Muscle layer of duodenum (tissue), 2 donors: ENCODE results near the gene HLA-DMA.
A peak's percentile ranks its signal among the peaks of the same experiment; 100 is the strongest.

Experiments
- H3K27ac ChIP-seq: one replicate; pipeline ENCODE4 v1.7.0; 2013; ENCODE audit warnings: mild to moderate bottlenecking, low read length
- H3K27me3 ChIP-seq: one replicate; pipeline ENCODE4 v1.7.0; 2013; ENCODE audit warnings: low read depth, mild to moderate bottlenecking, control low read depth, low read length
- H3K36me3 ChIP-seq, 2 donors: one replicate each; pipeline ENCODE4 v1.7.0; 2013; ENCODE audit warnings: low read length in 2 of 2, control low read depth in 1 of 2, mild to moderate bottlenecking in 1 of 2; ENCODE audit not compliant: insufficient read depth in 2 of 2, control insufficient read depth in 1 of 2
- H3K4me1 ChIP-seq, 2 donors: one replicate each; pipeline ENCODE4 v1.7.0; 2013; ENCODE audit warnings: low read length in 2 of 2, mild to moderate bottlenecking in 2 of 2, control low read depth in 1 of 2, moderate library complexity in 1 of 2; ENCODE audit not compliant: insufficient read depth in 2 of 2, control insufficient read depth in 1 of 2
- H3K4me3 ChIP-seq, 2 donors: one replicate each; pipeline ENCODE4 v1.7.0; 2013; ENCODE audit warnings: low read length in 2 of 2, low read depth in 1 of 2, mild to moderate bottlenecking in 1 of 2
- H3K9me3 ChIP-seq, 2 donors: one replicate each; pipeline ENCODE4 v1.7.0; 2013; ENCODE audit warnings: low read length in 2 of 2, control low read depth in 1 of 2, mild to moderate bottlenecking in 1 of 2; ENCODE audit not compliant: control insufficient read depth in 1 of 2
- donor health status: healthy.

HLA-DMA gene

DNA sequence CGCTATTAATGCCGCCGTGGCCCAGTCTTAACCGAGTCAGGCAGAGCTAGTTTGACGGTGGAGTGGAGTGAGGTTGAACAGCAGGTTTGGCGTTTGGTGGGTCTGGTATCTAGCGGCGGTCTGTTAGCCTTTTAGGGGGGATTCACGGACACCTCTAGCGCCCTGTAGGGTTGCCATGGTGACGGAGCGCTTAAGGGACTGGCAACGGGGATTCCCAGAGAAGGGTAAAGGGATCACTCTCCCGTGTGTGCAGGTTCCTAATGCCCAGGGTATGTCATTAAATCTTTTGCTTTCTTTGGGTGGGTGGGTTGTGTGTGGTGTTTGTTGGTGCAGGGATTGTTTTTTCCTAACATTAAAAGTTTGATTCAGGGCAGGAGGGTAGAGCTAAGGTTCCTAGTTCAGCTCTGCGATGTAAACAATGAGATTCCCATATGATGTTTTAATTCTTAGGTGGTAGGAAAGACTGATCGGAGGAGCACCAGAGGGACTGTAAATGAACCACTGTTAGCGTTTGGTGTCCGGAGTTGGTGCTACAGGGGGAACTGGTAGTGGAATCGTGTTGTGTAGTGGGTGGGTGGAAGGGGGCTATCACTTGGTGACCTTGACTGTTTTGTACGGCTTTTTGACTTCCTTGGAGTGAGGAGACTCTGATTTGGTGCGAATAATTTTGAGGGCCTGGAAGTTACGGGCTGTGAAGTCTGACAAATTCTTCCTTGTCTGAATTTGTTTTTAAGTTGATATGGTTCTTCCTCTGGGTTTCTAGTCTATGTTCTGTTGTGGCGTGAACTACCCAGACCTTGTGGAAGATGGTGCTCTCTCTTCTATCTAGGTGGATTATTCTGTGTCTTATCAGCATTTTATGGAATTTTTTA lies 20.5 kb upstream of the HLA-DMA start:
- Histone ChIP-seq H3K36me3 (peaks cover 41 to 74% of the 10 kb centered on the region in 2 donors), H3K27me3 (no peaks in the 10 kb centered on the region), H3K9me3 (no peaks in the 10 kb centered on the region), H3K4me3 (peak overlapping the region; percentile 93 to 95), H3K27ac (peak overlapping the region; percentile 72), H3K4me1 (peaks cover 25 to 44% of the 10 kb centered on the region in 2 donors)

DNA sequence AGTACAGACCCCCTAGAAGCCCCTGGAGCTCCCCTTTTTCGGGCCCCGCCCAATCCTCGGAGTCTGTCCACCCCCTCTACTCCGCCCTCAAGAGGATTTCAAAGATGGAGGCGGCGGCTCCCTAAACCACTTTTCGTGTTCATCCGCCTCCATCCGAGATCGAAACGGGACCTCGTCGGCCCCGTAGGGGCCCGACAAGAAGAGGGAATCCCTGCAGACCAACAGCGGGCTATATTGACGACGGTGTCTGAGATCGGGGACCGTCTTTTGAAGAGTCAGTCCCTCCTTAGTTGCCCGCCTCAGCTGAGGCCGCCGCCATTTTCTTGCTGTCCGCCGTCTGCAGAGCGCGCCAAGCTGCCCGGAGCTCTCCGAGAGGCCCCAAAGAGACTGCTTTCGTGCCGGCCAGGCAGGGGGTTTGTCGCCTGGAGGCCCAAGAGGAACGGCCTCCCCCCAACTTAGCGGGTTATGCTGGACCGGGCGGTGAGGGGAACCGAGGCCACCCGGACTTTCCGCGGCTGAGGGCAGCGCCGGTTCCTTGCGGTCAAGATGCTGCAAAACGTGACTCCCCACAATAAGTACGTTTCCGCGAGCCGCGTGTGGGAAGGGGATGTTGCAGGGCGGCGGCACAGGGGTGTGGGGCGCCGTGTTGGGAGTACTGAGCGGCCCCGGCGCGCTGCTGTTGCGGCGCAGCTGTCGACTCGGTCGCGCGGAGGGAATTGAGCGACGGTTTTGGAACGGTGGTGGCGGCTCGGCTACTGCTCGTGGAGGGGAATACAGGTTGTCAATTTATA lies 19.7 kb upstream of the HLA-DMA start:
- Histone ChIP-seq H3K4me3 (peak overlapping the region; percentile 93 to 95), H3K27ac (peak overlapping the region; percentile 72), H3K36me3 (peaks cover 32 to 70% of the 10 kb centered on the region in 2 donors), H3K4me1 (peaks cover 25 to 36% of the 10 kb centered on the region in 2 donors), H3K9me3 (no peaks in the 10 kb centered on the region), H3K27me3 (no peaks in the 10 kb centered on the region)

DNA sequence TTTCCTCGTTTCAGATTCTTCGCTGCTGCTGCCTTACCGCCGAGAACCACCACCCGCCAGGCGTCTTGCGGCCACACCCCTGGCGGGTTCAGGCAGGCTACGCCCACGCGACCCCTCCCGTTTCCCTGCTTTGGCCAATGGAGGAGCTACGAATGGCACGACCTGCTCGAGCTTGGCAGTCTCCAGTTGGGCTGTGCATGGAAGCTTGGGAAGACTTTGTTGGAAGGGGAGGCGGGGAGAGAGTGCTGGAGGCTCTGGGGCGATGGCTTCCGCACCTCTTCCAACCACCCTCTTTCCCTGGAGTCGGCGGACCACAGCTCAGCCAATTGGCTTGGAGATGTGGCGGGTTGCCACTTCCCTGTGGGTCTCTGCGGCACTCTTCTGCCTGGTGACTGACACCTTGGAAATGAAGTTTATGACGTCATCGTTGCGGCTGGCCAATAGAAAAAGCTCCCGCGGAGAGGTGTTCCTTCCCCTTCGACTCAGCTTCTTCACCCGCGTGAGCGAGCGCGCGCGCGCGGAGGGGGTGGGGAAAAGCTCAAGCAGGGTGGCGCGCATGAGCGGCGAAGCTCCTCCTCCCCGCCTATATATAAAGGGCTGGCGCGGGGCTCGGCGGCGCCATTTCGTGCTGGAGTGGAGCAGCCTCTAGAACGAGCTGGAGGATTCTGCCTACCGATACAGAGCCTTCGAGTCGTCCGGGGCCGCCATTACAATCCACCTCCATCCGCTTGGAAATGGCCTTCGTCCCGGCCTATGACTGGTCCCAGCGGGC lies 18.9 kb upstream of the HLA-DMA start:
- Histone ChIP-seq H3K4me3 (peak overlapping the region; percentile 93 to 95), H3K9me3 (no peaks in the 10 kb centered on the region), H3K27me3 (no peaks in the 10 kb centered on the region), H3K27ac (peak overlapping the region; percentile 100), H3K4me1 (peaks cover 23 to 28% of the 10 kb centered on the region in 2 donors), H3K36me3 (peaks cover 24 to 62% of the 10 kb centered on the region in 2 donors)

DNA sequence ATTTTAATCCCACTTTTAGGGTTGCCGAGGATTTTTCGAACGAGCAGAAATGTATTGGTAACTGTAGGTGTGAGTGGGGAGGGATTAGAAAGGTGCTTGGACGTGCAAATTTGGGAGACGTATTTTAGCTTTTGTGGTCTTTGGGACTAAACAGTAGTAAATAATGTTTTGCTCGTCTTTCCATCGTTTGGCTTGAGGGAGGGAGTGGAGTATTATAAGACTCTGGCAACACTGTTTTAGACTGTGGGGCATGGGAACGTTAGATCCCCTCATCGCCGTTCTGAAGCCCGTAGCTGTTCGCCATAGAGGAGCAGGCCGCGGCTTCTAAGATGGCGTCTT lies 18.3 kb upstream of the HLA-DMA start:
- Histone ChIP-seq H3K9me3 (no peaks in the 10 kb centered on the region), H3K27ac (peak overlapping the region; percentile 100), H3K36me3 (peaks cover 19 to 57% of the 10 kb centered on the region in 2 donors), H3K4me1 (peaks cover 19 to 28% of the 10 kb centered on the region in 2 donors), H3K4me3 (peak overlapping the region; percentile 92 to 93), H3K27me3 (no peaks in the 10 kb centered on the region)

DNA sequence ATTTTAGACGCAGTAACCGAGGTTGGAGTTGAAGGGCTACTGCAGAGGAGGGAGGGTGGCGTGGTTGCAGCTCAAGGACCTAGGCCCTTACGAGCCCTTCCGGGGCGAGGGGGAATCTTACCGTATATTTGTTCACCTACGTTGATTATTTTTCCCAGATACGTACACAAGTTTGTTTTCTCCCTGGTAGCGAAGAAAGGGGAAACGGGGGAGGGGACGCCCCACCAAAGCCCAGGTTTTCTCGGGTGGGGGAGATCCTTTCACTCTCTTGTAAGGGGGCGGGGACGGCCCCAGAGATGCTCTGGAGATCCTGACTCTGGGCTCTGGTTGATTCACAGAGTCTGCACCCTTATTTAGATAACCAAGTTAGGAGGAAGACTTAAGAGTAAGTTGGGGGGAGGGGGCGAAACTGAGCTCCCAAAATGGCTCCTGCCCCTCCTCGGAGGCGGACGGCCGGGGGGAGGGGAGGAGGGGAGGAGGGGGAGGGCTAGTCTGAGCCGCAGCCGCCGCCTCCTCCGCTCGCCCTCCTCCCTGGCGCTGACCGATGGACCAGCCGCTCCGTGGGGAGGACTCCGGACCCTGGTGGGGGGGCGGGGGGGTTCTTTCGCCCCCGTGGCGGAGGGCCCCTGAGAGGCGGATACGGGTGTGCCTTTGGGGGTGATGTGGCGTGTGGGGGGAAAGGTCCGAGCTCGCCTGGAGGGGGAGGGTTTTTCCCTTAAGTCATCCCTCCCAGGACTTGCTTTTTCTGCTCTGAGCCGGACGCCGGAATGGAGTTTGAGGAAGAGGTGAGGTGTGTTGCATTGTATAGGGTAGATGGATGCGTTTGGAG lies 17.7 kb upstream of the HLA-DMA start:
- no peaks in the 10 kb centered on the region for H3K27me3 ChIP-seq
- H3K4me1 ChIP-seq, result peaks cover 13 to 22% of the 10 kb centered on the region in 2 donors
- H3K27ac ChIP-seq, result peak overlapping the region; percentile 100
- H3K9me3 ChIP-seq, result no peaks in the 10 kb centered on the region
- H3K4me3 ChIP-seq, result peak overlapping the region; percentile 92 to 93
- H3K36me3 ChIP-seq, result peaks cover 13 to 51% of the 10 kb centered on the region in 2 donors

DNA sequence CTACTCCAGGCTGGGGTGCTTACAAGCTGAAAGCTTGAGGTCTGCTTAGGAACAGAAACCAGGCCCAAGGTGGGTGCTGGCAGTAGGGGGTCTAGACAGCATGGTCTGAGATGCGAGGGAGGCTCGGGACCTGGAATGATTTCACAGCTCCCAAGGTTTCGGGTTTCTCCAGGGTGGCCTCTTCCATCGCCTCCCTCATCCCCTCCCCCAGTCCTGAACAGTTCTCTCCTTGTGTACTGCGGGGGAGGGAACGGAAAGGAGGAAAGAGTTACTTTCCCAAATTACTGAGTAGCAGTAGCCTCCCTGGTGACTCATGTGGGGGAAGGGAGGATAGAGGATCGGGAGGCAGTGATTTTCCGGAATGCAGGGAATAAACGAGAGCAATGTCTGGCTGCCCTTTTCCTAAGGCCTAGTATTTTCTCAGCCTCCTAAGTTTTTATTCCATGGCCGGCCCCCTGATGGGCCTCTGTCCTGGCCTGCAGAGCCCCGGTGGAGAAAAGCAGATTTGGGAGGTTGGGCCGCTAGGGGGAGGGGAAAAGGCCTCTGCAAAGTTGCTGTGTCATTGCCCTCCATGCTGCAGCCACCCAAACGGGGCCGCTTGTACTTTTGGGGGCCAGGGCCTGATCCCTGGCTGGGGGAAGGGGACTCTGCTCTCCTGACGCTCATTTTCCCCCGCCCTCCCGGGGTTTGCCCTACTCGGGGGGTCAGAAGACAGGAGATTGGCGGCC lies 17.0 kb upstream of the HLA-DMA start:
- Histone ChIP-seq H3K4me1 (peaks cover 7 to 14% of the 10 kb centered on the region in 2 donors), H3K4me3 (peak overlapping the region; percentile 92 to 93), H3K36me3 (peaks cover 6 to 44% of the 10 kb centered on the region in 2 donors), H3K27me3 (no peaks in the 10 kb centered on the region), H3K27ac (peak overlapping the region; percentile 100), H3K9me3 (no peaks in the 10 kb centered on the region)

DNA sequence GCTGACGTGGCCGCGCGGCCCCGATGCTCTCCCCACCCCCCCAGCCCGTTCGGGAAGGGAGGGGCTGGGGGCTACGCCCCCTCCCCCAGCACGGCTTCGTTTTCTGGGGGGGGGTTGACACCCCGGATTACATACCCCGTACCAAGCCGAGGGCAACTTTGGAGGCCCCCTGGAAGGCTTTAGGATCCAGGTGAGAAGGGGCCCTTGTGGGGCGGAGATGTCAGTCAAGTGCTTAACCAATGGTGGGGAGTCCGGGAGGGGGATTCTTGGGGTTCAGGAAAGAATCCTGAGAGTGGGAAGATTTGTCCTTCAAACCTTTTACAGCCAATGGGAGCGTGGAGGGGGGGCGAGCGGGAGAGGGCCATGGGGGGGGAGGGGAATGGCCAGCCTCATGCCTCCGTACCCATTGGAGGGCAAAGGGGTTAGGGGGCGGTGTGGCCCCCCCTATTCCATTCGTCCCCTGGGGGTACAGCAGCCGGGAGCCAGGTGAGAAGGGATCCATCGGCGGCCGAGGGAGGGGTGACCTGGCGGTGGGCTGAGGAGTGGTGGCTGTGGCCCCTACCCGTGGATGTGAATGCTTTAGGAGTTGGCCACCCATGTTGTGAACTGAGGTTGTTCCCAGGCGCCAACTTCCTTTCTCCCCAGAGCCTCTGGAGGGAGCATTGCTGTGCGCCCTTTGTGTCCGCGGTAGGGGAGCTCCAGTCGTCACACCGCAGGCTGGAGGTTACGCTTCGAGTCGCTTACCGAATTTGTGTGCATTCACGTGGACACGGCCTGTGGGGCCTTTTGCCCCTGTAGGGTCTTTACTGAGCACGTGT lies 16.2 kb upstream of the HLA-DMA start:
- H3K27ac ChIP-seq, result peak overlapping the region; percentile 100
- no peaks in the 10 kb centered on the region for H3K9me3 ChIP-seq
- H3K4me1 ChIP-seq, result peaks cover 6 to 7% of the 10 kb centered on the region in 2 donors
- H3K4me3 ChIP-seq, result peak overlapping the region; percentile 92 to 93
- H3K27me3 ChIP-seq, result no peaks in the 10 kb centered on the region
- H3K36me3 ChIP-seq, result peaks cover 0 to 38% of the 10 kb centered on the region in 2 donors

DNA sequence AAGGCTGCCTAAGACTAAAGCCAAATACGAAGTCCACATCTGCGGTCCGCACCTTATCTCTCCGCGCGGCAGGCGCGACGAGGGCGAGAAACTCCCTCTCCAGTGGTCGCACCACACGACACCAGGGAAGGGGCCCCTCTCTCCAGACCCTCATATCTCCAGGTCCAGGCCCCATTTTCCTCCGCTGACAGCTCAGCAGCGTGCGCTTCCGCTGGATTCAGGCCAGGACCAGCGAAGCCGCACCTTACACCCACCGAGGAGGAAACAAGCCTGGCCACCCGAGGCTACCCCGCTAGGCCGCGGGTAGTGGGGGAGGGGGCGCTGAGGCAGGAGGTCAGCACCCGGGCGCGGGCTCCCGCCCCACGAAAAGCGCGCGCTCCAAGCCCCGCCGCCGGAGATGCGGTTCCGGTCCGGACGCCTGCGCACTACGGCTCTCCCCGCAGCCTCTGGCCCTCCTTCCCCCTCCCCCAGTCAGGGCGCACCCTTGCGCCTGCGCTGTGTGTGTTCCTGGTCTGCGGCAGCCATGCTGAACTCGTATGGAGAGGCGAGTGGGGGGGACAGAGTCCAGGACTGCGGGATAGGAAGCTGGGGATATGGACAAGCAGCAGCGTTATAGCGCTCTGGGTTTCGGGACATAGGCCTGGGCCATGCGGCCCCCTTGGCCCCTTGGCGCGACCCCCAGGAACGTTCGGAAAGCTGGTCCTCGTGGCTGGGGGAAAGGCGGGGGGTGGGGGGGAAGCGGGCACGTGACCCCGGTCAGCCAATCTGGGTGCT lies 15.4 kb upstream of the HLA-DMA start, which contains the start of gene BRD2:
Gene BRD2 (plus strand): TSS at position 502 of the 774 bp plus-strand sequence. CDS start 4,305 bp downstream, outside the sequence.
- Histone ChIP-seq H3K27ac (peak within 1 kb of the TSS; percentile 100), H3K9me3 (no peaks in the 10 kb centered on the region), H3K36me3 (peaks cover 0 to 34% of the 10 kb centered on the region in 2 donors), H3K27me3 (no peaks in the 10 kb centered on the region), H3K4me3 (peak within 1 kb of the TSS; percentile 92 to 93), H3K4me1 (peaks cover 5 to 7% of the 10 kb centered on the region in 2 donors)
